Hematopoietic multipotent progenitor cell treated with erythropoietin and hydrocortisone succinate and interleukin-3 and kit ligand, for 15 days (in vitro differentiated cells): ENCODE data around the gene XRCC2.
"Not testable (repeated sequence)": the region's sequence is repeated elsewhere in the genome, so short reads cannot be mapped to it uniquely, and the experiment has no call there.

ENCODE experiments used
- DNase-seq: peaks from one replicate; pipeline ENCODE4 v3.0.0-alpha.2; 2015; ENCODE audit warnings: low spot score

XRCC2 gene

GRCh38 chr7:152664636-152665035 is 11.3 kb downstream of the XRCC2 start:
- no peak for DNase-seq

GRCh38 chr7:152663931-152664330 is 12.0 kb downstream of the XRCC2 start:
- no peak for DNase-seq

GRCh38 chr7:152663148-152663740 is 12.7 kb downstream of the XRCC2 start:
- no peak for DNase-seq

- DNase-seq: no peak
These were observed 14.5 kb downstream of the XRCC2 start for GRCh38 chr7:152661479-152661878.

- no peak for DNase-seq
These were observed 15.9 kb downstream of the XRCC2 start for GRCh38 chr7:152660021-152660420.

GRCh38 chr7:152654971-152655370 is 21.0 kb downstream of the XRCC2 start:
- DNase-seq: no peak

- DNase-seq: no peak
These were observed 26.7 kb downstream of the XRCC2 start for GRCh38 chr7:152649220-152649619.

- DNase-seq: no peak
These were observed 28.9 kb downstream of the XRCC2 start for GRCh38 chr7:152647009-152647408.

GRCh38 chr7:152646579-152646978 is 29.4 kb downstream of the XRCC2 start:
- not testable (repeated sequence) for DNase-seq

- DNase-seq: no peak
These were observed 31.9 kb downstream of the XRCC2 start for GRCh38 chr7:152643979-152644559.

GRCh38 chr7:152641384-152641783 is 34.6 kb downstream of the XRCC2 start:
- no peak for DNase-seq

- DNase-seq: no peak
These were observed 35.1 kb downstream of the XRCC2 start for GRCh38 chr7:152640829-152641228.

GRCh38 chr7:152637920-152638580 is 37.9 kb downstream of the XRCC2 start:
- no peak for DNase-seq

GRCh38 chr7:152637161-152637560 is 38.8 kb downstream of the XRCC2 start:
- no peak for DNase-seq

- no peak for DNase-seq
These were observed 39.5 kb downstream of the XRCC2 start for GRCh38 chr7:152636441-152636840.

- no peak for DNase-seq
These were observed 42.4 kb downstream of the XRCC2 start for GRCh38 chr7:152633504-152633903.

- DNase-seq: no peak
These were observed 42.9 kb downstream of the XRCC2 start for GRCh38 chr7:152633072-152633471.

GRCh38 chr7:152628772-152629171 is 47.2 kb downstream of the XRCC2 start:
- not testable (repeated sequence) for DNase-seq

- DNase-seq: no peak
These were observed 51.7 kb downstream of the XRCC2 start for GRCh38 chr7:152624228-152624627.

GRCh38 chr7:152621426-152621825 is 54.5 kb downstream of the XRCC2 start:
- DNase-seq: no peak

- no peak for DNase-seq
These were observed 56.8 kb downstream of the XRCC2 start for GRCh38 chr7:152619027-152619739.

- no peak for DNase-seq
These were observed 57.5 kb downstream of the XRCC2 start for GRCh38 chr7:152618427-152618826.

- no peak for DNase-seq
These were observed 58.9 kb downstream of the XRCC2 start for GRCh38 chr7:152617056-152617455.
